Activated effector memory CD4-positive, alpha-beta T cell treated with Interleukin-2 at 50 U/mL for 16 hours (primary cell): ENCODE data around the gene TRIM60.
"Not testable (repeated sequence)": the region's sequence is repeated elsewhere in the genome, so short reads cannot be mapped to it uniquely, and the experiment has no call there.

Experiments used
- DNase-seq: peaks from one replicate; pipeline ENCODE4 v3.0.0-alpha.2; 2020

Gene TRIM60

DNA sequence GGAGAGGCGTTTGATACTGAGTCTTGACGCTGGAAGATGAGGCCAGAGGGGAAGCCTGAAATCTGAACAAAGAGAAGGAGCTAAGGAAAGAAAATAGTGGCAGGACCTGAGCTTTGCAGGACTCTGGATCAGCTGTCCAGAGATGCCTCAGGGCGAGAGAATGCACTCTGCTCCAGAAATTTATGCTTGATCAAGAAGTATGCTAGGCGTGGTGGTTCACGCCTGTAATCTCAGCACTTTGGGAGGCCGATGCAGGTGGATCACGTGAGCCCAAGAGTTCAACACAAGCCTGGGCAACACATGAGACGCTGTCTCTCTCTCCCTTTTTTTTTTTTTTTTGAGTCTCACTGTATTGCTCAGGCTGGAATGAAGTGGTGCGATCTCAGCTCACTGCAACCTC is 23.8 kb downstream of the TRIM60 start:
- DNase-seq = no peak

DNA sequence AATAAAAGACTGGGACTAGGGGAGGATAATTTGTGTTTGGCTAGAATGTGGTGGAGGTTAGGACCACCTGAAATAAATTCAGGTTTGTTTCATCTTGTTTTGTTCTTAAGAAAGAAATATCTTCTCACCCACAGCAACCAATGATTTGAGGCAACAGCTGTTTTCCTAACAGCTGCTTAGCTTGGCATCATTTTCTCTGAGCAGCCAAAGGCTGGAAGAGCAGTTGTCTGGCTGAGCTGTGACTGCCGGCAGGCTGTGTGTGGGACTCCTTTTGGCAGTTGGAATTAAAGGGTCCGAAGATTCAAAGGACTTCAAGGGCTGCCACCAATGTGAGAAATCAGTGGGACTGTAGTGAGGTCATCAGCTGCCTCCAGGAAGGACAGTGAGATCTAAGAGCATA is 26.9 kb downstream of the TRIM60 start:
- no peak for DNase-seq

DNA sequence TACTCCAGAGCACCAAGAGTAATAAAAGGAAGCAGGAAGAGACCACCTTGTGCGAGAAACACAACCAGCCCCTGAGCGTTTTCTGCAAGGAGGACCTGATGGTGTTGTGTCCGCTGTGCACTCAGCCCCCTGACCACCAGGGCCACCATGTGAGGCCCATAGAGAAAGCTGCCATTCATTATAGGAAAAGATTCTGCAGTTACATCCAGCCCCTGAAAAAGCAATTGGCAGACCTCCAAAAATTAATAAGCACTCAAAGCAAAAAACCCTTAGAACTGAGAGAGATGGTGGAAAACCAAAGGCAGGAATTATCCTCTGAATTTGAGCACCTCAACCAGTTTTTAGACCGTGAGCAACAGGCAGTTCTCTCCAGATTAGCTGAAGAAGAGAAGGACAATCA is 27.6 kb downstream of the TRIM60 start:
- no peak for DNase-seq

DNA sequence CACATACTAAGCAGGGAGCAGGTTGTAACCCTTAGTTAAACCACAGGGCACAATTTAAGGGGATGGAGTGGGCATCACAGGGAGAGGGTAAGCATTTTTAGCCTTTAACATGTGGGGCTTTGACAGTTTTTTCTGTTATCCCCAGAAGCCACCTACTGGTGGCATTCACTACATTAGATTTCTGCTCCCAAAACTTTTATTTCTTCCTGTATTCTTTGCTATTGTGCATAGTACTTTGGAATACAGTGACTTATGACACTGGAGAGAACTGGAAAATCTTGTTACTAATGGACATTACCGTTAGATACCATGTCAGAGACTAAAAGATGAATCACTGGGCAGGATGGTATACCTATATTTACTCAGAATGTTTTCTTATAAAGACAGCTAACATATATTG is 29.1 kb downstream of the TRIM60 start:
- no peak for DNase-seq

DNA sequence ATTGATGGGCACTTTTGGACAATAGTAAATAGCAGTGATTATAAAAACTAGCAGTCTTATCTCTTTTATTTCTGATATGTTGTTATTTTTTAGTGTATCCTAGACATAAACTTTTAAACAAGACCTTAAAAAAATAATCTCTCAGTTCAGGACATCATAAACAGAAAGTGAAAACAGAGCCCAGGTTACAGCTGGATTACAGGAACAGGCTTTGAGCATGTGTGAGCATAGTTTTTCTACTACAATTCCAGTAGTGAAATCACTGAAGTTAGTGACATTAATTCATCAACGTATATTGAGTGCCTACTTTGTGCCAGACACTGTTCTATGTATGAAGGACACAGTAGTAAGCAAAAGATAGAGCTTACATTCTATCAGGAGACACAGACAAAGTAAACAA is 38.8 kb downstream of the TRIM60 start:
- no peak for DNase-seq

DNA sequence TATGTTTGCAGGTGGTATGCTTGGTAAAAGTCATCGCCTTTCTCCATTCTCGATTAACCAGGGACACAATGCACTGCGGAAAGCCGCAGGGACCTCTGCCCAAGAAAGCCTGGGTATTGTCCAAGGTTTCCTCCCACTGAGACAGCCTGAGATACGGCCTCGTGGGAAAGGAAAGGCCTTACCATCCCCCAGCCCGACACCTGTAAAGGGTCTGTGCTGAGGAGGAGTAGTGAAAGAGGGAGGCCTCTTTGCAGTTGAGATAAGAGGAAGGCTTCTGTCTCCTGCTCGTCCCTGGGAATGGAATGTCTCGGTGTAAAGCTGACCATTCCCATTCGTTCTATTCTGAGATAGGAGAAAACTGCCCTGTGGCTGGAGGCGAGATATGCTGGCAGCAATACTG is 41.5 kb downstream of the TRIM60 start:
- DNase-seq = not testable (repeated sequence)

DNA sequence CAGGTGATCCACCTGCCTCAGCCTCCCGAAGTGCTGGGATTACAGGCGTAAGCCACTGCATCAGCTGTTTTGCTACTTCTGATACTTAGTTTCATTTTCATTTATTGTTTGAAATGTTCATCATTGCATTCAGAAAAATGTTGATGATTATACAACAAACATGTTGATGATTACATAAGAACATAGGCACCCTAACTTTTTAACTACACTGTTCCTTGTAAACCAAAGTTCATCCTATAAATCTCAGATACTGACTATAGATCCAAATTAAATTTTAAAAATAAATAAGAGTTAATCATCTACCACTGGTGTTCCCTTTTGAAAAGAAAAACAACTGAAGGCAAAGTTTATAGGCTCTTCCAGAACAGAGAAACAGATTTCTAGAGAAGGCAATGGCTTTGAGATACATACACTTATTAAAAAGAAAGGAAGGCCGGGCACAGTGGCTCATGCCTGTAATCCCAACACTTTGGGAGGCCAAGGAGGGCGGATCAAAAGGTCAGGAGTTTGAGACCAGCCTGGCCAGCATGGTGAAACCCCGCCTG is 45.3 kb downstream of the TRIM60 start:
- no peak for DNase-seq

DNA sequence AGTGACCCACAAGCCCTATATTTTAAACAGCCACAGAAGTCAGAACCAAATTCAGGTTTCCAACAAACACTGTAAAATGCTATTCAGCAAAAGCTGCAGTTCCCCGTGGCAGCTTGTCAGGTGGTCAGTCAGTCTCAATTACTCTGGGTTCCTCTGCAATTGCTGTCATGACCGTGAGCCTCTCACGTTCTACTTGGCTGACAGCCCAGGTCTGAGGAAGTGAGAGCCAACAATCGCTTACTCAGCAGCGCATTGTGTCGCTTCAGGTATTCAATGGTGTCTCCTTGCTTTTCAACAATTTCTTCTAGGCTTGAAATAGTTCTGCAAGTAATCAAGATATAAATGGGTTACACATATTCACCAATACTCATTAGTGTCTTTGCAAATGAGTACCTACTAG is 47.7 kb downstream of the TRIM60 start:
- DNase-seq = no peak

DNA sequence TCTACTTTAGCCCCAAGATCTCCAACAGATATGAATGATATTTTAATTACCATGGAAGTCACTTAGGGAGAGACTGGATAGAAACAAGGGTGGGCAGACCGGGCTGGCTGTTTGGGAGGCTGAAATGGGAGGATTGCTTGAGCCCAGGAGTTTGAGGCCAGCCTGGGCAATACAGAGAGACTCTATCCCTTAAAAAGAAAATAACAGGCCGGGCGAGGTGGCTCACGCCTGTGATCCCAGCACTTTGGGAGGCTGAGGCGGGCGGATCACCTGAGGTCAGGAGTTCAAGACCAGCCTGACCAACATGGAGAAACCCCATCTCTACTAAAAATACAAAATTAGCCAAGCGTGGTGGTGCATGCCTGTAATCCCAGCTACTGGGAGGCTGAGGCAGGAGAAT is 53.0 kb downstream of the TRIM60 start:
- DNase-seq = not testable (repeated sequence)

DNA sequence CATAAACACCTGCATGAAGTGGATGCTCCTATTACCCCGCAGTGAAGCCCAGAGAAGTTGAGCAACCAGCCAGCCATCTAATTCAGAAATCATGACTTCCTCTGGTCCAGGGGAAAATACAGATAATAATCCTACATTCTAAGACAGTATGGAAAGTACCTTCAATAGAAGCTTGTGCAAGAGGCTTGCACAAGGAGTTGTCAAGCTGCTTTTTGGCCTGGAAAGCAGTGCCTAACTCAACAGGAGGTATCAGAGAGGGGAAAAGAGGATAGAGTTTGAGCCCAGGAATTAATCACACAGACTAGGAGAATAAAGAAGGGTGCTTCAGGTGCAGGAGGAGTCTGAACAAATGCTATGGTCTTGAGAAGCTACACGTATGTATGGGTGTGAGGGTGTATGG is 54.1 kb downstream of the TRIM60 start:
- no peak for DNase-seq

DNA sequence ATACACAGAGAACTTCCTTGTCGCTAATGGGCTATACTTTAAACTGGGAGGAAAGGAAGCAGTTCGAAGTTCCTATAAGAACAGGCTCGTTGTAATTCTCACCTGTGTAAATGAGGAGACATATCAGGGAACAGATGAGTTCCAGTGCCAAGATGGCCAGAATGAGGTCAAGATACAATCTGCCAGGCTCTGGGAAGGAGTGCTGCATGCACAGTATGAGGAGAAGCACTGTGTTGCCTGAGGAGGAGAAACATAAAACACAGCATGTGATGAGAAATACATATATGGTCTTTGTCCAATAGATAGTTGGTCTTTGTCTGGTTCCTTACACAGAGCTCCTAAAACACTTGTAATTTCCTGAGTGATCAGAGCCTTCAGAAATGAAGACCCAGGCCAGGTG is 56.6 kb downstream of the TRIM60 start:
- DNase-seq = no peak
